Fibroblast of the aortic adventitia (primary cell): ENCODE data around the gene MYF6. TPM values are rescaled to one million over a fixed set of nuclear protein-coding genes. Genes with fewer than 3 reads are reported as not detected.
A peak's percentile ranks its signal among the peaks of the same experiment; 100 is the strongest.

Experiments used
- DNase-seq: peaks from one replicate; pipeline ENCODE4 v3.0.0-alpha.2; 2010; ENCODE audit warnings: low read depth
- H3K4me3 ChIP-seq: 2 replicates; pipeline ENCODE4 v1.5.1; 2011; ENCODE audit warnings: low read depth, mild to moderate bottlenecking, control low read depth, low read length, moderate library complexity
- CTCF ChIP-seq: IDR thresholded peaks from 2 replicates; pipeline ENCODE4 v1.5.1; 2011; ENCODE audit warnings: mild to moderate bottlenecking, low read length, control low read depth, inconsistent platforms; ENCODE audit not compliant: insufficient read depth
- total RNA-seq: library from RNA; depleted of rRNA; stranded (reverse); fragments of >200 nt; gene quantifications from 2 replicates; pipeline ENCODE4 v1.2.3, GENCODE V29; 2012; ENCODE audit warnings: low replicate concordance

MYF6 gene
- total RNA-seq, 1 donor = not detected

- no peak for DNase-seq
- no peak overlapping the region for H3K4me3 ChIP-seq
- TF ChIP-seq CTCF = no peak
Observed at GRCh38 chr12:80697270-80697887, 10.1 kb upstream of the MYF6 start.

GRCh38 chr12:80698256-80698655, 9.2 kb upstream of the MYF6 start:
- no peak for TF ChIP-seq CTCF
- no peak overlapping the region for H3K4me3 ChIP-seq
- DNase-seq = no peak

- no peak for DNase-seq
- TF ChIP-seq CTCF = no peak
- no peak overlapping the region for H3K4me3 ChIP-seq
Observed at GRCh38 chr12:80698847-80699542, 8.4 kb upstream of the MYF6 start.

- DNase-seq = no peak
- no peak for TF ChIP-seq CTCF
- no peak overlapping the region for H3K4me3 ChIP-seq
Observed at GRCh38 chr12:80700327-80700726, 7.1 kb upstream of the MYF6 start.

GRCh38 chr12:80701388-80701787, 6.0 kb upstream of the MYF6 start:
- TF ChIP-seq CTCF = no peak
- no peak overlapping the region for H3K4me3 ChIP-seq
- no peak for DNase-seq

- DNase-seq = peak; percentile 28
- no peak overlapping the region for H3K4me3 ChIP-seq
- no peak for TF ChIP-seq CTCF
Observed at GRCh38 chr12:80702889-80703805, 4.3 kb upstream of the MYF6 start.
